Stimulated activated CD4-positive, alpha-beta T cell treated with anti-CD3 and anti-CD28 coated beads, Interleukin-15, amount 100 ng/mL, for 1 hour (primary cell): ENCODE measurements around the gene CDK5R1.

Source experiments
- DNase-seq, 2 donors: peaks; one replicate each; pipeline ENCODE4 v3.0.0-alpha.2; 2020; ENCODE audit warnings: low read depth in 1 of 2, low spot score in 1 of 2

CDK5R1 gene

GRCh38 chr17:32492264-32492589, 5.4 kb downstream of the CDK5R1 start:
- DNase-seq: no peak

- DNase-seq: no peak
Measured at GRCh38 chr17:32492648-32493289, 6.0 kb downstream of the CDK5R1 start.

- no peak for DNase-seq
Measured at GRCh38 chr17:32493571-32493970, 6.8 kb downstream of the CDK5R1 start.

- DNase-seq: no peak
Measured at GRCh38 chr17:32493976-32494513, 7.3 kb downstream of the CDK5R1 start.

GRCh38 chr17:32494621-32495358, 8.0 kb downstream of the CDK5R1 start:
- no peak for DNase-seq

GRCh38 chr17:32495359-32496231, 8.8 kb downstream of the CDK5R1 start:
- no peak for DNase-seq

- DNase-seq: no peak
Measured at GRCh38 chr17:32496395-32497073, 9.7 kb downstream of the CDK5R1 start.

- DNase-seq: no peak
Measured at GRCh38 chr17:32497431-32498205, 10.8 kb downstream of the CDK5R1 start.

- DNase-seq: no peak
Measured at GRCh38 chr17:32498391-32498790, 11.6 kb downstream of the CDK5R1 start.

GRCh38 chr17:32502013-32502412, 15.2 kb downstream of the CDK5R1 start:
- DNase-seq: no peak

- no peak for DNase-seq
Measured at GRCh38 chr17:32502710-32503109, 15.9 kb downstream of the CDK5R1 start.

GRCh38 chr17:32503251-32504165, 16.7 kb downstream of the CDK5R1 start:
- no peak for DNase-seq

GRCh38 chr17:32504166-32504990, 17.6 kb downstream of the CDK5R1 start:
- no peak for DNase-seq

GRCh38 chr17:32508926-32509325, 22.1 kb downstream of the CDK5R1 start:
- no peak for DNase-seq

GRCh38 chr17:32510466-32510865, 23.7 kb downstream of the CDK5R1 start:
- DNase-seq: no peak

GRCh38 chr17:32512328-32512727, 25.5 kb downstream of the CDK5R1 start:
- no peak for DNase-seq

- DNase-seq: no peak
Measured at GRCh38 chr17:32513579-32513978, 26.8 kb downstream of the CDK5R1 start.

GRCh38 chr17:32514606-32515005, 27.8 kb downstream of the CDK5R1 start:
- no peak for DNase-seq
